Neural cell (in vitro differentiated cells): ENCODE results near the gene LRCH1.

ENCODE experiments used
- CTCF ChIP-seq: fragments of 450-650 bp; IDR thresholded peaks from 2 replicates; pipeline ENCODE4 v1.5.1; 2014; ENCODE audit warnings: antibody characterized with exemption, mild to moderate bottlenecking, moderate library complexity; ENCODE audit not compliant: poor library complexity, severe bottlenecking
- EP300 ChIP-seq: fragments of 450-650 bp; conservative IDR thresholded peaks from 2 replicates; pipeline ENCODE4 v1.6.1; 2014; ENCODE audit warnings: antibody characterized with exemption, mild to moderate bottlenecking, moderate library complexity; ENCODE audit not compliant: poor library complexity, severe bottlenecking
- EZH2 ChIP-seq: fragments of 200-600, 300-800 bp; shearing (Covaris generic), sonication (generic); IDR thresholded peaks from 2 replicates; pipeline ENCODE4 v1.6.1; 2014; ENCODE audit warnings: antibody characterized with exemption, low read length, borderline replicate concordance, mild to moderate bottlenecking; ENCODE audit not compliant: insufficient read depth, poor library complexity, severe bottlenecking
- MXI1 ChIP-seq: fragments of 450-650 bp; conservative IDR thresholded peaks from 2 replicates; pipeline ENCODE4 v1.6.1; 2014; ENCODE audit warnings: antibody characterized with exemption, mild to moderate bottlenecking; ENCODE audit not compliant: poor library complexity, severe bottlenecking
- POLR2AphosphoS5 ChIP-seq: IDR thresholded peaks from 2 replicates; pipeline ENCODE4 v1.6.1; 2012
- REST ChIP-seq: IDR thresholded peaks from 2 replicates; pipeline ENCODE4 v1.6.1; 2012; ENCODE audit warnings: borderline replicate concordance
- TAF1 ChIP-seq: IDR thresholded peaks from 2 replicates; pipeline ENCODE4 v1.6.1; 2012; ENCODE audit warnings: low read depth

GRCh38 chr13:46712524-46712923 lies 159.6 kb downstream of the LRCH1 start:
- TF ChIP-seq CTCF, result no peak
- no peak for TF ChIP-seq POLR2AphosphoS5
- no peak for TF ChIP-seq EZH2
- no peak for TF ChIP-seq REST
- no peak for TF ChIP-seq TAF1
- TF ChIP-seq EP300, result no peak
- TF ChIP-seq MXI1, result no peak
